SK-N-SH (cell line): ENCODE data around the gene CLEC4M.

Experiments used
- CTCF ChIP-seq: fragments of 200-600 bp; sonication (generic); IDR thresholded peaks from 2 replicates; pipeline ENCODE4 v1.6.1; 2017; ENCODE audit warnings: antibody characterized with exemption, mild to moderate bottlenecking, moderate library complexity
- EP300 ChIP-seq, 2 experiments: IDR thresholded peaks; 2 replicates each; pipeline versions ENCODE4 v1.4.0 to v1.6.1; 2012; ENCODE audit warnings: borderline replicate concordance in 1 of 2, low read depth in 1 of 2, low read length in 1 of 2
- FOSL2 ChIP-seq: IDR thresholded peaks from 2 replicates; pipeline ENCODE4 v1.4.0; 2012; ENCODE audit warnings: low read depth, mild to moderate bottlenecking, moderate library complexity, borderline replicate concordance
- GABPA ChIP-seq: IDR thresholded peaks from 2 replicates; pipeline ENCODE4 v1.4.0; 2012; ENCODE audit warnings: low read depth, mild to moderate bottlenecking
- JUND ChIP-seq: IDR thresholded peaks from 2 replicates; pipeline ENCODE4 v1.4.0; 2012
- MEF2A ChIP-seq: IDR thresholded peaks from 2 replicates; pipeline ENCODE4 v1.4.0; 2012; ENCODE audit warnings: low read depth, borderline replicate concordance
- POLR2AphosphoS5 ChIP-seq: IDR thresholded peaks from 2 replicates; pipeline ENCODE4 v1.6.1; 2012; ENCODE audit warnings: low read depth, low read length
- RCOR1 ChIP-seq: fragments of 150-350 bp; IDR thresholded peaks from 2 replicates; pipeline ENCODE4 v1.6.1; 2017; ENCODE audit warnings: antibody characterized with exemption, low read length
- RFX5 ChIP-seq: IDR thresholded peaks from 2 replicates; pipeline ENCODE4 v1.6.1; 2012; ENCODE audit warnings: mild to moderate bottlenecking, improper control_type of control experiment, low read length
- RXRA ChIP-seq: IDR thresholded peaks from 2 replicates; pipeline ENCODE4 v1.4.0; 2012; ENCODE audit warnings: low read depth, mild to moderate bottlenecking, borderline replicate concordance
- USF1 ChIP-seq: IDR thresholded peaks from 2 replicates; pipeline ENCODE4 v1.4.0; 2012; ENCODE audit warnings: low read depth, borderline replicate concordance
- YY1 ChIP-seq: IDR thresholded peaks from 2 replicates; pipeline ENCODE4 v1.4.0; 2012; ENCODE audit warnings: low read depth, mild to moderate bottlenecking
- TF ChIP-seq, protein P1 (sequence below): IDR thresholded peaks from 2 replicates; pipeline ENCODE4 v1.6.1; 2012; ENCODE audit warnings: mild to moderate bottlenecking, low read depth, low read length, moderate library complexity

DNA sequence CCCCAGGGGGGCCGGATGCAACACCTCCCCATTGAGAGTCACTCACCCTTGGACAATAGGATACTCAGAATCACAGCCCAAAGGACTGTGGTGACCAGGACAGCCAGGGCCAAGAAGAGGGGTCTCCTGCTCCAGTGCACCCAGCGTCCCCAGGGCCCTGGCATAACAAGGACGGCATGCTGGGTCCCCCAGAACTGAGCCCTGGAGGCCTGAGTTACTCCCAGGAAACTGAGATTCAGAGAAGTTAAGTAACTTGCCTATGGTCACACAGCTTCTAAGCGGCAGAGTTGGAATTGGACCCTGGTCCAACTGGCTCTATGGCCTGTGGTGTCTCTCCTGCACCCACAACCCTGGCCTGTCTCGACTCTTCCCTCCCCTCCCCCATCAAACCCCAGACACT is 31.4 kb upstream of the CLEC4M start:
- TF ChIP-seq CTCF (no peak), FOSL2 (no peak), POLR2AphosphoS5 (no peak), EP300 (IDR thresholded peaks at IDR 0.05; ENCODE audit: borderline replicate concordance in 1 of 2, low read depth in 1 of 2, low read length in 1 of 2) (no peak), GABPA (no peak), RXRA (no peak), USF1 (no peak), YY1 (no peak), MEF2A (no peak), RCOR1 (no peak), JUND (no peak), RFX5 (no peak)
- TF ChIP-seq, protein P1, sequence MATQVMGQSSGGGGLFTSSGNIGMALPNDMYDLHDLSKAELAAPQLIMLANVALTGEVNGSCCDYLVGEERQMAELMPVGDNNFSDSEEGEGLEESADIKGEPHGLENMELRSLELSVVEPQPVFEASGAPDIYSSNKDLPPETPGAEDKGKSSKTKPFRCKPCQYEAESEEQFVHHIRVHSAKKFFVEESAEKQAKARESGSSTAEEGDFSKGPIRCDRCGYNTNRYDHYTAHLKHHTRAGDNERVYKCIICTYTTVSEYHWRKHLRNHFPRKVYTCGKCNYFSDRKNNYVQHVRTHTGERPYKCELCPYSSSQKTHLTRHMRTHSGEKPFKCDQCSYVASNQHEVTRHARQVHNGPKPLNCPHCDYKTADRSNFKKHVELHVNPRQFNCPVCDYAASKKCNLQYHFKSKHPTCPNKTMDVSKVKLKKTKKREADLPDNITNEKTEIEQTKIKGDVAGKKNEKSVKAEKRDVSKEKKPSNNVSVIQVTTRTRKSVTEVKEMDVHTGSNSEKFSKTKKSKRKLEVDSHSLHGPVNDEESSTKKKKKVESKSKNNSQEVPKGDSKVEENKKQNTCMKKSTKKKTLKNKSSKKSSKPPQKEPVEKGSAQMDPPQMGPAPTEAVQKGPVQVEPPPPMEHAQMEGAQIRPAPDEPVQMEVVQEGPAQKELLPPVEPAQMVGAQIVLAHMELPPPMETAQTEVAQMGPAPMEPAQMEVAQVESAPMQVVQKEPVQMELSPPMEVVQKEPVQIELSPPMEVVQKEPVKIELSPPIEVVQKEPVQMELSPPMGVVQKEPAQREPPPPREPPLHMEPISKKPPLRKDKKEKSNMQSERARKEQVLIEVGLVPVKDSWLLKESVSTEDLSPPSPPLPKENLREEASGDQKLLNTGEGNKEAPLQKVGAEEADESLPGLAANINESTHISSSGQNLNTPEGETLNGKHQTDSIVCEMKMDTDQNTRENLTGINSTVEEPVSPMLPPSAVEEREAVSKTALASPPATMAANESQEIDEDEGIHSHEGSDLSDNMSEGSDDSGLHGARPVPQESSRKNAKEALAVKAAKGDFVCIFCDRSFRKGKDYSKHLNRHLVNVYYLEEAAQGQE, result no peak
